ENCODE results near the gene PUS10. TPM values are rescaled to one million over a fixed set of nuclear protein-coding genes. Genes with fewer than 3 reads are reported as not detected.

The PUS10 gene
- total and polyA plus RNA-seq, 11 donors: 1.9 to 6.5 (median 4.4) TPM

- no peaks in the 10 kb centered on the region for H3K27me3 ChIP-seq
- TF ChIP-seq, protein P1, sequence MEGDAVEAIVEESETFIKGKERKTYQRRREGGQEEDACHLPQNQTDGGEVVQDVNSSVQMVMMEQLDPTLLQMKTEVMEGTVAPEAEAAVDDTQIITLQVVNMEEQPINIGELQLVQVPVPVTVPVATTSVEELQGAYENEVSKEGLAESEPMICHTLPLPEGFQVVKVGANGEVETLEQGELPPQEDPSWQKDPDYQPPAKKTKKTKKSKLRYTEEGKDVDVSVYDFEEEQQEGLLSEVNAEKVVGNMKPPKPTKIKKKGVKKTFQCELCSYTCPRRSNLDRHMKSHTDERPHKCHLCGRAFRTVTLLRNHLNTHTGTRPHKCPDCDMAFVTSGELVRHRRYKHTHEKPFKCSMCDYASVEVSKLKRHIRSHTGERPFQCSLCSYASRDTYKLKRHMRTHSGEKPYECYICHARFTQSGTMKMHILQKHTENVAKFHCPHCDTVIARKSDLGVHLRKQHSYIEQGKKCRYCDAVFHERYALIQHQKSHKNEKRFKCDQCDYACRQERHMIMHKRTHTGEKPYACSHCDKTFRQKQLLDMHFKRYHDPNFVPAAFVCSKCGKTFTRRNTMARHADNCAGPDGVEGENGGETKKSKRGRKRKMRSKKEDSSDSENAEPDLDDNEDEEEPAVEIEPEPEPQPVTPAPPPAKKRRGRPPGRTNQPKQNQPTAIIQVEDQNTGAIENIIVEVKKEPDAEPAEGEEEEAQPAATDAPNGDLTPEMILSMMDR (IDR thresholded peaks at IDR 0.05): no peak
- no peak for TF ChIP-seq POLR2A (IDR thresholded peaks at IDR 0.05)
- H3K36me3 ChIP-seq: peaks cover 0 to 26% (median 0%) of the 10 kb centered on the region in 9 donors
- ATAC-seq (no peak), DNase-seq (no peak)
- peaks cover 0 to 36% (median 28%) of the 10 kb centered on the region in 12 donors for H3K4me1 ChIP-seq
- WGBS, 4 donors: 80 to 92% (median 90%) methylated on average over 1 to 6 of the region's 6 CpGs
- peaks cover 0 to 8% (median 0%) of the 10 kb centered on the region in 12 donors for H3K9me3 ChIP-seq
- no peak overlapping the region for H3K27ac ChIP-seq
- H3K4me3 ChIP-seq: no peak overlapping the region
- intact Hi-C loops (cut with DNase I): no loop called here
These were observed 3.2 kb upstream of the PUS10 start for GRCh38 chr2:61021228-61021660.

DNA sequence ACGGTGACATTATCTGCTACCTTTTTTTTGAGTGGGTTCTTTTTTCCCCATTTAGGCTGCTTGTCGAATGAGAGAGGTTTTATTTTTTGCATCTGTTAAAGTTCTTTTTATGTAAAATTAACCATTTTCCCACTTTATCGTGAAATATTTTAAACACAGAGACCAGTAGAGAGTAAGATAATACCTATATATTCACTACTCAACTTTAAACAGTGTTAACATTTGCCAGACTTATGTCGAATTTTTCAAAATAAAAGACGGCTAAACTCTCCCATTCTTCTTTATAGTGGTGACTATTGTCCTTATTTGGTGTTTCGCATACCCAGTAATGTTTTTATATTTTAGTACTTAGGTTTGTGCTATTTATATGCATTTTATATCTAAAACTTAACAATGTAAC, 743 bp upstream of the PUS10 start:
- 37 to 41% (median 39%) methylated on average over 6 of the region's 6 CpGs for WGBS, 4 donors
- Histone ChIP-seq H3K27me3 (no peaks in the 10 kb centered on the region), H3K36me3 (peaks cover 0 to 22% (median 0%) of the 10 kb centered on the region in 9 donors), H3K27ac (peak overlapping the region in 10 of 12 donors; percentile 8 to 96 (median 89)), H3K4me1 (peaks cover 0 to 41% (median 29%) of the 10 kb centered on the region in 12 donors), H3K4me3 (peak overlapping the region; percentile 66 to 98 (median 78)), H3K9me3 (peaks cover 0 to 8% (median 0%) of the 10 kb centered on the region in 12 donors)
- TF ChIP-seq, protein P1 (IDR thresholded peaks at IDR 0.05): no peak
- no peak for TF ChIP-seq POLR2A (IDR thresholded peaks at IDR 0.05)
- intact Hi-C loops (cut with DNase I): loop anchor here in 4 of 10 donors (5.0 to 10.0 kb wide), 3 partner anchors 46 to 134 kb away; partner anchors contain the start of genes SANBR (in 4 of the 4) and REL (in 1 of the 4)
- DNase-seq (no peak), ATAC-seq (no peak)

- 1 to 2% (median 2%) methylated on average over 7 of the region's 7 CpGs for WGBS, 4 donors
- Histone ChIP-seq H3K27me3 (no peaks in the 10 kb centered on the region), H3K4me1 (peaks cover 0 to 41% (median 29%) of the 10 kb centered on the region in 12 donors), H3K9me3 (peaks cover 0 to 8% (median 0%) of the 10 kb centered on the region in 12 donors), H3K36me3 (peaks cover 0 to 17% (median 0%) of the 10 kb centered on the region in 9 donors), H3K4me3 (peak overlapping the region; percentile 66 to 98 (median 78)), H3K27ac (peak overlapping the region; percentile 38 to 96 (median 89))
- peak in 1 of 4 donors; percentile 30 for ATAC-seq
- TF ChIP-seq, protein P1 (IDR thresholded peaks at IDR 0.05): no peak
- TF ChIP-seq POLR2A (IDR thresholded peaks at IDR 0.05): no peak
- intact Hi-C loops (cut with DNase I): loop anchor here in 4 of 10 donors (5.0 to 10.0 kb wide), 3 partner anchors 46 to 134 kb away; partner anchors contain the start of genes SANBR (in 4 of the 4) and REL (in 1 of the 4)
- DNase-seq: no peak
These were observed 282 bp upstream of the PUS10 start for GRCh38 chr2:61018318-61018755.

DNA sequence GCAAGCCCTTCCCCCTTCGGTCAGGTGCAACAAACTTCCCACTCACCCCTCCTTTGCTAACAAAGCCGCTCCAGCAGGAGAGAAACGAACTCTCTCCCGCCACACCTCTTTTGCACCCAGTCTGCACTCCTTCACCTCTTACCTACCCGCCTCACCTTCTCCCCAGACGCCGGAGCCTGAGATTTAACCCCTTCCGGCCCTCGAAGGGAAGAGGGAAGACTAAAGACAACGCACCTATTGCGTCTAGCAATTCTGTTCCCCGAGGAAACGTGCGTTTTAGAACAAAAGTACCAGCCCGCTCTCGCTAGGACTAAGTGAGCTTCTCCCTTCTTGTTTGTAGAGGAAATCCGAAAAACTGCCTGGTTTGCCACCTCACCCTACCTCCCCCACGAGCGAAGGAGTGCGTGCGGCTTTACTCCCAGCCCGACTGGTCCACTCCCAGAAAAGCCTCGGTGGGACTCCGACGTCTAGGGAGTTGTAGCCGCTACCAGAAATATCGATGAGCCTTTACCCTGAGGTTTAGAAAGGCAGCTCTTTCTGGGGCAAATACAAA, 976 bp downstream of the PUS10 start:
- Histone ChIP-seq H3K36me3 (peaks cover 0 to 11% (median 0%) of the 10 kb centered on the region in 9 donors), H3K27me3 (no peaks in the 10 kb centered on the region), H3K27ac (peak overlapping the region; percentile 38 to 96 (median 89)), H3K9me3 (peaks cover 0 to 2% (median 0%) of the 10 kb centered on the region in 12 donors), H3K4me1 (peaks cover 0 to 41% (median 29%) of the 10 kb centered on the region in 12 donors), H3K4me3 (peak overlapping the region; percentile 66 to 98 (median 78))
- no peak for TF ChIP-seq POLR2A (IDR thresholded peaks at IDR 0.05)
- TF ChIP-seq, protein P1 (IDR thresholded peaks at IDR 0.05): no peak
- WGBS, 4 donors: 0 to 1% (median 0%) methylated on average over 27 of the region's 27 CpGs
- intact Hi-C loops (cut with DNase I): loop anchor here in 4 of 10 donors (5.0 to 10.0 kb wide), 3 partner anchors 48 to 132 kb away; partner anchors contain the start of genes SANBR (in 4 of the 4) and REL (in 1 of the 4)
- ATAC-seq (peak; percentile 81 to 92 (median 89)), DNase-seq (peak; percentile 63 to 74 (median 70))
